LNCaP clone FGC (cell line): ENCODE results near the gene CISH.

ENCODE experiments used
- DNase-seq: peaks from one replicate; pipeline ENCODE4 v3.0.0-alpha.2; 2011; ENCODE audit warnings: low read depth
- H3K4me3 ChIP-seq: 2 replicates; pipeline ENCODE4 v1.5.1; 2011; ENCODE audit warnings: mild to moderate bottlenecking, low read depth, low read length, control low read depth
- CTCF ChIP-seq: IDR thresholded peaks from 2 replicates; pipeline ENCODE4 v1.5.1; 2012; ENCODE audit warnings: mild to moderate bottlenecking; ENCODE audit not compliant: control insufficient read depth, insufficient read depth; ENCODE audit errors: extremely low read depth

The CISH gene

GRCh38 chr3:50650018-50650417 lies 38.4 kb upstream of the CISH start:
- no peak for DNase-seq
- no peak overlapping the region for H3K4me3 ChIP-seq
- no peak for TF ChIP-seq CTCF

GRCh38 chr3:50649451-50649931 lies 37.9 kb upstream of the CISH start:
- TF ChIP-seq CTCF, result no peak
- no peak for DNase-seq
- H3K4me3 ChIP-seq, result no peak overlapping the region

- no peak for DNase-seq
- no peak overlapping the region for H3K4me3 ChIP-seq
- no peak for TF ChIP-seq CTCF
Observed at GRCh38 chr3:50648944-50649343, 37.4 kb upstream of the CISH start.

- no peak for TF ChIP-seq CTCF
- no peak for DNase-seq
- no peak overlapping the region for H3K4me3 ChIP-seq
Observed at GRCh38 chr3:50648313-50648712, 36.7 kb upstream of the CISH start.

GRCh38 chr3:50645378-50645777 lies 33.8 kb upstream of the CISH start:
- no peak for TF ChIP-seq CTCF
- DNase-seq, result no peak
- H3K4me3 ChIP-seq, result no peak overlapping the region

- DNase-seq, result no peak
- H3K4me3 ChIP-seq, result no peak overlapping the region
- TF ChIP-seq CTCF, result no peak
Observed at GRCh38 chr3:50644561-50644960, 33.0 kb upstream of the CISH start.

GRCh38 chr3:50642382-50642781 lies 30.8 kb upstream of the CISH start:
- TF ChIP-seq CTCF, result no peak
- H3K4me3 ChIP-seq, result no peak overlapping the region
- no peak for DNase-seq
